DND-41 (cell line): ENCODE results near the gene OMP.

ENCODE experiments used
- CTCF ChIP-seq: IDR thresholded peaks from 2 replicates; pipeline ENCODE4 v1.5.1; 2012; ENCODE audit warnings: borderline replicate concordance, low read length, moderate library complexity, mild to moderate bottlenecking; ENCODE audit not compliant: poor library complexity, severe bottlenecking; ENCODE audit errors: extremely low read depth
- EZH2 ChIP-seq: IDR thresholded peaks from 3 replicates; pipeline ENCODE4 v1.6.1; 2012; ENCODE audit warnings: borderline replicate concordance, low read depth, mild to moderate bottlenecking, moderate library complexity, low read length, inconsistent platforms; ENCODE audit not compliant: severe bottlenecking

GRCh38 chr11:77063407-77063806 lies 39.2 kb upstream of the OMP start:
- TF ChIP-seq CTCF (no peak), EZH2 (no peak)
